Activated CD8-positive, alpha-beta memory T cell treated with anti-CD3 and anti-CD28 coated beads for 48 hours (primary cell): ENCODE data around the gene ZNF497.
"Not testable (repeated sequence)": the region's sequence is repeated elsewhere in the genome, so short reads cannot be mapped to it uniquely, and the experiment has no call there.

Source experiments
- DNase-seq, 3 experiments: peaks; one replicate each; pipeline ENCODE4 v3.0.0-alpha.2; 2020; ENCODE audit warnings: low read depth in 2 of 3, low spot score in 2 of 3

The ZNF497 gene

GRCh38 chr19:58311345-58311865 is 51.1 kb downstream of the ZNF497 start:
- no peak for DNase-seq

DNA sequence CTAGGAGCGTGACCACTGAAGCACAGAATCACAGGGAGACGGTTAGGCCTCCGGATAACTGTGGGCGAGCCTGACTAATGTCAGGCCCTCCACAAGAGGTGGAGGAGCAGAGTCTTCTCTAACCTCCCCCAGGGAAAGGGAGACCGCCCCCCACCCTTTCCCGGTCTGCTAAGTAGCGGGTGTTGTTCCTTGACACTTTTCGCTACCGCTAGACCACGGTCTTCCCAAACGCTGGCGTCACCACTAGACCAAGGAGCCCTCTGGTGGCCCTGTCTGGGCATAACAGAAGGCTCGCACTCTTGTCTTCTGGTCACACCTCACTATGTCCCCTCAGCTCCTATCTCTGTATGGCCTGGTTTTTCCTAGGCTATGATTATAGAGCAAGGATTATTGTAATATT is 51.9 kb downstream of the ZNF497 start:
- not testable (repeated sequence) for DNase-seq

GRCh38 chr19:58307736-58308135 is 54.8 kb downstream of the ZNF497 start:
- DNase-seq = no peak

DNA sequence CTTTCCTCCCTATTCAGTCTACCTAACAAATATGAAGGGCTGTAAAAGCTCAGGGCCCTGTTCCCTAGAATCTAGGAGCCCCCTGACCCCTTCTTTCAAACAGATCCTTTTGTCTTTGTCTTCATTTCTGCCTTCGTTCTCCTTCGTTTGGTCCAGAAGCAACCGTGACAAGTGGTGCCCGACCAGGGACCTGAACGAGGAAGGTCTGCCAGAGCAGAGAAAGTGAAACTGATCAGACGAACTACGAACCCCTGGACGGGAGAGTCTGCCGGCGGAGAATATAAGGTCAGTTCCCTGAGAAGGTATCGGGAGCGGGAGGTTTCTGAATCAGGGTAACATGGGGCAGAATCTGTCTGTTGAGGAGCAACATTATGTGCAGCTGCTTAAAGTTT is 56.6 kb downstream of the ZNF497 start:
- DNase-seq = no peak

- DNase-seq = peak; percentile 71 to 90 (median 77)
These were observed 57.3 kb downstream of the ZNF497 start, which contains the start of gene ERVK3-1 for GRCh38 chr19:58305065-58305931. ERVK3-1 (plus strand) TSS chr19:58305377; CDS start chr19:58312169, 6,792 bp downstream.

DNA sequence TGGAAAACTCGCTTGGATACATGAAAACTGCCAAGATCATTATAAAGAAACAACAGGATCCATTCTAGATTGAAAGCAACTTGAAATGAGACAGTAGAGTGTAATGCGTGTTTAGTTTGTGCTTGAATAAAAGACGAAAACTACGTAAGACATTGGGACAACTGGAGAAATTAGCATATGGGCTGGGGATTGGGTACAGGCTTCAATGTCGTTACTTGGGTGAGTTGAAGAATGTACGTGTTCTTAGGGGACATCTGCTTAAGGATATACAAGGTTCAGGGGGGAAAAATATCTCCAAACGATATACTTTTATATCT is 57.8 kb downstream of the ZNF497 start:
- no peak for DNase-seq
